MG63 (cell line): ENCODE measurements around the gene TNIP1. TPM values are rescaled to one million over a fixed set of nuclear protein-coding genes. Genes with fewer than 3 reads are reported as not detected.

Experiments used
- DNase-seq: peaks from one replicate; pipeline ENCODE4 v3.0.0-alpha.2; 2020
- H3K27me3 ChIP-seq: fragments of 250-450 bp; sonication (Bioruptor Pico); 2 replicates; pipeline ENCODE4 v1.5.1; 2020; ENCODE audit warnings: mild to moderate bottlenecking, moderate library complexity
- H3K36me3 ChIP-seq: fragments of 250-450 bp; sonication (Bioruptor Pico); 2 replicates; pipeline ENCODE4 v1.5.1; 2020; ENCODE audit warnings: mild to moderate bottlenecking, moderate library complexity
- H3K4me3 ChIP-seq: fragments of 250-450 bp; sonication (Bioruptor Pico); 2 replicates; pipeline ENCODE4 v1.5.1; 2020; ENCODE audit warnings: mild to moderate bottlenecking, moderate library complexity
- H3K9me3 ChIP-seq: fragments of 250-450 bp; sonication (Bioruptor Pico); 2 replicates; pipeline ENCODE4 v1.5.1; 2020; ENCODE audit warnings: mild to moderate bottlenecking, moderate library complexity
- total RNA-seq: library from RNA; depleted of rRNA; stranded (reverse); fragments of >200 nt; shearing (Covaris generic); gene quantifications from 2 replicates; pipeline ENCODE4 v1.2.3, GENCODE V29; 2014; ENCODE audit warnings: low replicate concordance

The TNIP1 gene
- total RNA-seq, 1 experiment from 2014 or later, result 76.6 TPM

- peaks cover 70% of the 10 kb centered on the region for H3K36me3 ChIP-seq
- DNase-seq, result no peak
- H3K27me3 ChIP-seq, result no peaks in the 10 kb centered on the region
- no peaks in the 10 kb centered on the region for H3K9me3 ChIP-seq
- no peak overlapping the region for H3K4me3 ChIP-seq
Observed at GRCh38 chr5:151041577-151042268, 39.1 kb downstream of the TNIP1 start.

- no peaks in the 10 kb centered on the region for H3K9me3 ChIP-seq
- peak; percentile 29 for DNase-seq
- H3K36me3 ChIP-seq, result peaks cover 78% of the 10 kb centered on the region
Observed at GRCh38 chr5:151040211-151040747, 40.6 kb downstream of the TNIP1 start.

GRCh38 chr5:151039665-151040064, 41.2 kb downstream of the TNIP1 start:
- no peak for DNase-seq
- Histone ChIP-seq H3K9me3 (no peaks in the 10 kb centered on the region), H3K4me3 (no peak overlapping the region), H3K27me3 (no peaks in the 10 kb centered on the region), H3K36me3 (peaks cover 77% of the 10 kb centered on the region)

More at GRCh38 chr5:151040211-151040747, 40.6 kb downstream of the TNIP1 start:
- Histone ChIP-seq H3K27me3 (no peaks in the 10 kb centered on the region), H3K4me3 (no peak overlapping the region)

GRCh38 chr5:151038801-151039238, 42.0 kb downstream of the TNIP1 start:
- peak; percentile 72 for DNase-seq
- Histone ChIP-seq H3K36me3 (peaks cover 73% of the 10 kb centered on the region), H3K4me3 (no peak overlapping the region), H3K27me3 (no peaks in the 10 kb centered on the region), H3K9me3 (no peaks in the 10 kb centered on the region)

GRCh38 chr5:151038412-151038745, 42.5 kb downstream of the TNIP1 start:
- peaks cover 76% of the 10 kb centered on the region for H3K36me3 ChIP-seq
- H3K4me3 ChIP-seq, result no peak overlapping the region
- H3K9me3 ChIP-seq, result no peaks in the 10 kb centered on the region
- H3K27me3 ChIP-seq, result no peaks in the 10 kb centered on the region
- DNase-seq, result no peak

- Histone ChIP-seq H3K9me3 (no peaks in the 10 kb centered on the region), H3K36me3 (peaks cover 70% of the 10 kb centered on the region), H3K4me3 (no peak overlapping the region), H3K27me3 (no peaks in the 10 kb centered on the region)
- DNase-seq, result peak; percentile 81
Observed at GRCh38 chr5:151037561-151038411, 43.0 kb downstream of the TNIP1 start.

GRCh38 chr5:151036556-151036955, 44.3 kb downstream of the TNIP1 start:
- H3K27me3 ChIP-seq, result no peaks in the 10 kb centered on the region
- H3K9me3 ChIP-seq, result no peaks in the 10 kb centered on the region
- DNase-seq, result no peak
- H3K4me3 ChIP-seq, result no peak overlapping the region
- peaks cover 70% of the 10 kb centered on the region for H3K36me3 ChIP-seq

- DNase-seq, result no peak
- Histone ChIP-seq H3K4me3 (no peak overlapping the region), H3K36me3 (peaks cover 64% of the 10 kb centered on the region), H3K9me3 (no peaks in the 10 kb centered on the region), H3K27me3 (no peaks in the 10 kb centered on the region)
Observed at GRCh38 chr5:151034422-151035379, 46.1 kb downstream of the TNIP1 start.

GRCh38 chr5:151033217-151033934, 47.5 kb downstream of the TNIP1 start:
- DNase-seq, result no peak
- H3K9me3 ChIP-seq, result no peaks in the 10 kb centered on the region
- H3K36me3 ChIP-seq, result peaks cover 64% of the 10 kb centered on the region
- H3K27me3 ChIP-seq, result no peaks in the 10 kb centered on the region
- no peak overlapping the region for H3K4me3 ChIP-seq

GRCh38 chr5:151031554-151031953, 49.3 kb downstream of the TNIP1 start:
- Histone ChIP-seq H3K27me3 (no peaks in the 10 kb centered on the region), H3K9me3 (no peaks in the 10 kb centered on the region), H3K36me3 (peaks cover 65% of the 10 kb centered on the region), H3K4me3 (no peak overlapping the region)
- no peak for DNase-seq

- Histone ChIP-seq H3K4me3 (no peak overlapping the region), H3K36me3 (peaks cover 55% of the 10 kb centered on the region), H3K27me3 (no peaks in the 10 kb centered on the region), H3K9me3 (no peaks in the 10 kb centered on the region)
- DNase-seq, result peak; percentile 39
Observed at GRCh38 chr5:151030379-151030778, 50.5 kb downstream of the TNIP1 start.

- no peak overlapping the region for H3K4me3 ChIP-seq
- no peaks in the 10 kb centered on the region for H3K27me3 ChIP-seq
- DNase-seq, result no peak
- no peaks in the 10 kb centered on the region for H3K9me3 ChIP-seq
- peaks cover 53% of the 10 kb centered on the region for H3K36me3 ChIP-seq
Observed at GRCh38 chr5:151030056-151030336, 50.8 kb downstream of the TNIP1 start.

GRCh38 chr5:151029179-151030055, 51.4 kb downstream of the TNIP1 start:
- no peak overlapping the region for H3K4me3 ChIP-seq
- H3K27me3 ChIP-seq, result no peaks in the 10 kb centered on the region
- no peaks in the 10 kb centered on the region for H3K9me3 ChIP-seq
- H3K36me3 ChIP-seq, result peaks cover 47% of the 10 kb centered on the region
- DNase-seq, result no peak

GRCh38 chr5:151028717-151029116, 52.1 kb downstream of the TNIP1 start:
- Histone ChIP-seq H3K4me3 (no peak overlapping the region), H3K9me3 (no peaks in the 10 kb centered on the region), H3K36me3 (peaks cover 45% of the 10 kb centered on the region), H3K27me3 (no peaks in the 10 kb centered on the region)
- no peak for DNase-seq

GRCh38 chr5:151027961-151028479, 52.8 kb downstream of the TNIP1 start:
- H3K27me3 ChIP-seq, result no peaks in the 10 kb centered on the region
- no peaks in the 10 kb centered on the region for H3K9me3 ChIP-seq
- H3K36me3 ChIP-seq, result peaks cover 43% of the 10 kb centered on the region
- DNase-seq, result no peak
- no peak overlapping the region for H3K4me3 ChIP-seq
